CD4-positive, alpha-beta T cell treated with Interleukin-4 for 4 hours (primary cell): Measurements from ENCODE around the gene RETREG1.
"Not testable (repeated sequence)": the region's sequence is repeated elsewhere in the genome, so short reads cannot be mapped to it uniquely, and the experiment has no call there.

Source experiments
- DNase-seq: peaks from one replicate; pipeline ENCODE4 v3.0.0-alpha.2; 2020

RETREG1 gene

DNA sequence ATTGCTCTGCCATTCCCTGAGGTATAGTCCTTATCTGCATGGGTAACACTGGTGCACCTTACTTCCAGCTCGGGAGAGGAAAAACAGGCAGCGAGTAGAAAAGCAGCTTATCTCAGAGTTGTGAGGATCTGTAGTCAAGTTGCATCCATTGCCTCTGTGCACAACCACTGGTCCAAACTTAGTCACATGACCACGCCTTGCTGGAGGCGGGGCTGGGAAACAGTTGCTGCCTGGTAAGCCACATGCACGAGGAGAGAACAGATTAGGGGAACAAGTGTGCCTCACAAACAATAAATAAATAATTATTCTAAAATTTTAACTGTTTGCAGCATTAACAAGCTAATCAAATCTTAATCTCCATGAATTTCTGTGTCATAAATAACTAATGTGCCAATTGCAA, 169.8 kb downstream of the RETREG1 start:
- no peak for DNase-seq

DNA sequence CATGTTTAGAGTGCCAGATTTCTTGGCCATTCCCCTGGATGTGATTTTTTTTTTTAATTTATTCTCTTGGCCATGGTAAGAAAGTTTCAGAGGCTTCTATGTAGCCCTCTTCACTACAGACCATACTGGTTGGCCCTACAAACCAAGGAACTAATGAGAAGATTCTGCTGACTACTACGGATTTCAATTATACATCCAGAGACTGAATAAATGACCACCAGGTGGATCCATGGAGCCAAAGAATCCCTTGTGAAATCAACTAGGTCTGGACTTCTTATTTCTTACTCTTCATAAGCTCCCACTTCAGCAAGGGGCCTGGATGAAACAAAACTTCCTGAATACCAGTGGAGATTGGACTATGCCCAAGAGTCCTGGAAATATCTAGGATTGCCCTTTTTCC, 178.8 kb downstream of the RETREG1 start:
- no peak for DNase-seq

DNA sequence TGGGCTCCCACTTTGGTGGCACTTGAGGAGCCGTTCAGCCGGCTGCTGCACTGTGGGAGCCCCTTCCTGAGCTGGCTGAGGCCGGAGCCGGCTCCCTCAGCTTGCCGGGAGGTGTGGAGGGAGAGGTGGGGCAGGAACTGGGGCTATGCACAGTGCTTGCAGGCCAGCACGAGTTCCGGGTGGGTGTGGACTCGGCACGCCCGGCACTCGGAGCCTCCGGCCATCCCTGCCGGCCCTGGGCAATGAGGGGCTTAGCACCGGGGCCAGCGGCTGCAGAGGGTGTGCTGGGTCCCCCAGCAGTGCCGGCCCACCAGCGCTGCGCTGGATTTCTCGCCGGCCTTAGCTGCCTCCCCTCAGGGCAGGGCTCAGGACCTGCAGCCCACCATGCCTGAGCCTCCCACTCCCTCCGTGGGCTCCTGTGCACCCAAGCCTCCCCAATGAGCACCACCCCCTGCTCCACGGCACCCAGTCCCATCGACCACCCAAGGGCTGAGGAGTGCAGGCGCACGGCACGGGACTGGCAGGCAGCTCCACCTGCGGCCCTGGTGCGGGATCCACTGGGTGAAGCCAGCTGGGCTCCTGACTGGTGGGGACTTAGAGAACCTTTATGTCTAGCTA, 180.6 kb downstream of the RETREG1 start:
- not testable (repeated sequence) for DNase-seq

DNA sequence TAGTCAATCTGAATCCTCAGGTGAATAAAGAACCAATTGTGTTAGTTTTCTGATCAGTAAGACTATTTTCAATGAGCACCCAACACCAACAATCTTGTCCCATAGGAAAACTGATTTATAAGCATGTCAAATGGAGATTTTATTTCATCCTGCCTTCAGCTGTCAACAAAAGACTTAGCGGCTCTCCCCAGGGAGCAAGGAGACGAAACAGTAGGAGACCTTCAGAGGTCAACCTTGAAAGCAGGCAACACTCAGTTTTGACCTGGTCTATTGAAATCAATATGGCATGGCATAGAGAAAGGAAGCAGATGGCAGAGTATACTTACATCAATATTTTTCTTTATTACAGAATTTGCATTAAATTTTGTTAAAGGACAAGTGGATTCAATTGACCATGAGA, 185.3 kb downstream of the RETREG1 start:
- no peak for DNase-seq

DNA sequence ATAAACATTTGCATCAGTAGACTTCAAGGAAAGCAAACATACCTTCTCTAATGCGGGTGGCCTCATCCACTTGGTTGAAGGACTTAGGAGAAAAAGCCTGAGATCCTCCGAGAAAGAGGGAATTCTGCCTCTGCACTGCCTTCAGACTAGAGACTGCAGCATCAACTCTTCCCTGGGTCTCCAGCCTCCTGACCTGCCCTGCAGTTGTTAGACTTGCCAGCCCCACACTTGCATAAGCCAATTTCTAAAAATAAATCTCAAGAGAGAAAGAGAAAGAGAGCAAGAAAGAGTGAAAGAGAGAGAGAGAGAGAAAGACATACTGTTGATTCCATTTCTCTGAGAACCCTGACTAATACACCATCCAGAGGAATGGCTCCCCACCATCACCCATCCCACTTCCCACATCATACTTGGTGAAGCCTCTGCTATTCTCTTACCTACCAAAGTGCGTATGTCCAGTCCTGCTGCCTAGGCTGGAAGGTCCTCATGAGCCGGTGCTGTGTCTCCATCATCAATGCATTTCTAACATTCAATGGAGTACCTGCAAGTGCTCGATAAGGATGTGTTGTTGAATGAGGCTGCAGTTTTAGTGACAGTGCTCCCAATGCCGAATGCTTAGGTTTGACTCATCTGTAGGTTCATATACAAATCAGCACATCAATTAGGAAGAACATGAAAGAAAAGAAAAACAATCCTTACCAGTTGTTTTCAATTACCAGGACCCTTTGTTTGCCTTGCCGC, 186.3 kb downstream of the RETREG1 start:
- no peak for DNase-seq

DNA sequence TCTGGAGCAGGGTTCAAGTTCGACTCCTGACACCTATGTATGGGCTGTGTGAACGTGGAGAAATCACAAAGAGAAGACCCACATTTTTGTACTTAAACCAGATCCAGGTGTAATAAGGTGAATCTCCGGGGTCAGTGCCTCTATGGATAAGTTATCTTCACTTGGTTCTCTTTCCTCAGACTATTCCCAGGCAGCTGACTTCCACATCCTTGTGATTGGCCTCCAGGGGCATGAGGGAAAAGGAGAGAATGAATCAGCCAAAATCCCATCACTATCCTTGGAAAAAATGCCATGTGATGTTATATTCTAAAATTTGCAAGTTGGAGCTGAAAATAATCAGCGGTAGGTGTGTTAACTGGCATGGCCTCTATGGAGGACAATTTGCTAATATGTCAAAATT, 188.4 kb downstream of the RETREG1 start:
- no peak for DNase-seq

DNA sequence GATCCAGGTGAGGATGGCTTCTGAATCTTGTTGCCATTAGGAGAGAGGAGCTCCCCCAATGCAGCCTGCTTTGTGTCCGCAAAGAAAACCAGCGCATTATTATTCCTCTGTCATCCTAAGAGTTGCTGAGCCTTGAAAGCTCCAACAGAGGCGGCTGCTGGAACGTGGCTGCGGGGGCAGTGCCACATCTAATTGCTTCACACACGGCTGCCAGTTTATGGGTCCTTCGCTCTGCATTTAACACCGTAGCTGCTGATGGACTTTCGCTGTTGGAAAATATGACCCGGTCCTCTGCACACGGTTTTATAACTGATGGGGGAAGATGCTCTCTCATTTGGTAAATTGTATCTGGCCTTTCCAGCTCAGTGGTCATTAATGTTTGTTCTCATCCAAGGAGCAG, 189.2 kb downstream of the RETREG1 start:
- DNase-seq, result no peak
